ENCODE measurements around the gene LRP2BP.

LRP2BP gene

DNA sequence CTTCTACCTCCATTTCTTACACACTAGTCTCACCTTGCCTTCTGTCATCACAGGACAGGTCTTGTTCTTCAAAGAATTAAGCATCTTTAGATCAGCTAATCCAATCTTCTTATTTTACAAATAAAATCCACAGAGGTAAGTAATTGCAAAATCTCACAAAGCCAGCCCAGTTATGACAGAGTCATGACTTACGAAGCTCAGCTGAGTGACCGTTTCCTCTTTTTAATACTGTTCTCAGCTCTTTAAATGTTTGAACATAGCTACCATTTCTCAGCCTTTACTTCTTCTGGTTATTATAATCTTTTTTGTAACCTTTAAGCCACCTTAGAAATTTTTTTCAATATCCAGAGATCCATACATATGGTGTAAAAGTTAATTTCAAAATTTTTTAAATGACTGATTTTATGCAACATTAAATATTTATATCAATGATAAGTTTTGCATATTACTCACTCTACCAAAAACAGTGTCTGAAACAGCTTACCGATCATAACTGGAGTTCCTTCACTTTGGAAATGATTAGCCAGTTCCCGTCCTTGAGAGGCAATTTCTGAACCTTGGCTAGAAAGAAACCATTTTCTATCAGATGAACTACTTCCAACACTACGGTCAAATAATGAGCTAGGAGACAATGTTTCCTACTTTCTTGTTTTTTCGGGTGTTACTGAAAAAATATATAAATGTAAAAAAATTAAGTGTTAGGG is 9.7 kb upstream of the LRP2BP start:
- TF ChIP-seq FOXP2 (optimal IDR thresholded peaks at IDR 0.05; ENCODE audit: borderline replicate concordance, extremely low read depth, extremely low read length, insufficient read depth) (no peak), SIN3A (IDR thresholded peaks at IDR 0.05; ENCODE audit: borderline replicate concordance, insufficient read depth, low read length) (no peak), POLR2AphosphoS5 (IDR thresholded peaks at IDR 0.05; ENCODE audit: low read depth, low read length) (no peak), TAF1 (IDR thresholded peaks at IDR 0.05; ENCODE audit: borderline replicate concordance, insufficient read depth, low read length) (no peak)
- TF ChIP-seq, protein P1, sequence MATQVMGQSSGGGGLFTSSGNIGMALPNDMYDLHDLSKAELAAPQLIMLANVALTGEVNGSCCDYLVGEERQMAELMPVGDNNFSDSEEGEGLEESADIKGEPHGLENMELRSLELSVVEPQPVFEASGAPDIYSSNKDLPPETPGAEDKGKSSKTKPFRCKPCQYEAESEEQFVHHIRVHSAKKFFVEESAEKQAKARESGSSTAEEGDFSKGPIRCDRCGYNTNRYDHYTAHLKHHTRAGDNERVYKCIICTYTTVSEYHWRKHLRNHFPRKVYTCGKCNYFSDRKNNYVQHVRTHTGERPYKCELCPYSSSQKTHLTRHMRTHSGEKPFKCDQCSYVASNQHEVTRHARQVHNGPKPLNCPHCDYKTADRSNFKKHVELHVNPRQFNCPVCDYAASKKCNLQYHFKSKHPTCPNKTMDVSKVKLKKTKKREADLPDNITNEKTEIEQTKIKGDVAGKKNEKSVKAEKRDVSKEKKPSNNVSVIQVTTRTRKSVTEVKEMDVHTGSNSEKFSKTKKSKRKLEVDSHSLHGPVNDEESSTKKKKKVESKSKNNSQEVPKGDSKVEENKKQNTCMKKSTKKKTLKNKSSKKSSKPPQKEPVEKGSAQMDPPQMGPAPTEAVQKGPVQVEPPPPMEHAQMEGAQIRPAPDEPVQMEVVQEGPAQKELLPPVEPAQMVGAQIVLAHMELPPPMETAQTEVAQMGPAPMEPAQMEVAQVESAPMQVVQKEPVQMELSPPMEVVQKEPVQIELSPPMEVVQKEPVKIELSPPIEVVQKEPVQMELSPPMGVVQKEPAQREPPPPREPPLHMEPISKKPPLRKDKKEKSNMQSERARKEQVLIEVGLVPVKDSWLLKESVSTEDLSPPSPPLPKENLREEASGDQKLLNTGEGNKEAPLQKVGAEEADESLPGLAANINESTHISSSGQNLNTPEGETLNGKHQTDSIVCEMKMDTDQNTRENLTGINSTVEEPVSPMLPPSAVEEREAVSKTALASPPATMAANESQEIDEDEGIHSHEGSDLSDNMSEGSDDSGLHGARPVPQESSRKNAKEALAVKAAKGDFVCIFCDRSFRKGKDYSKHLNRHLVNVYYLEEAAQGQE (IDR thresholded peaks at IDR 0.05; ENCODE audit: insufficient read depth in 1 of 2, low read depth in 2 of 2, low read length in 2 of 2) = no peak

DNA sequence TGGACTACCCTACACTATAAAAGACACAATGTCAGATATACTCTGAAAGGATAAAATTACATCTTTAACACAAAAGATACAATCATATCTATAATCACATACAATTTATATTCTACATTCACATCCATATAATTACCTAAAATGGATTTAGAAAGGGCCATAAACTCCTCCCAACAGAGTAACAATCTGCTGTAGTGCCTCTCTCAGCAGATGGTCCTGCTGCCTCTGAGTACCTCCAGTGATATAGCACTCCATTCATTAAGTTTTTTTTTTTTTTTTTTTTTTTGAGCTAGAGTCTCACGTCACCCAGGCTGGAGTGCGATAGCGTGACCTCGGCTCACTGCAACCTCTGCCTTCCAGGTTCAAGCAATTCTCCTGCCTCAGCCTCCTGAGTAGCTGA is 8.3 kb upstream of the LRP2BP start:
- TF ChIP-seq TAF1 (IDR thresholded peaks at IDR 0.05; ENCODE audit: borderline replicate concordance, insufficient read depth, low read length) (no peak), POLR2AphosphoS5 (IDR thresholded peaks at IDR 0.05; ENCODE audit: low read depth, low read length) (no peak), FOXP2 (optimal IDR thresholded peaks at IDR 0.05; ENCODE audit: borderline replicate concordance, extremely low read depth, extremely low read length, insufficient read depth) (no peak), SIN3A (IDR thresholded peaks at IDR 0.05; ENCODE audit: borderline replicate concordance, insufficient read depth, low read length) (no peak)
- TF ChIP-seq, protein P1 (IDR thresholded peaks at IDR 0.05; ENCODE audit: insufficient read depth in 1 of 2, low read depth in 2 of 2, low read length in 2 of 2) = no peak

DNA sequence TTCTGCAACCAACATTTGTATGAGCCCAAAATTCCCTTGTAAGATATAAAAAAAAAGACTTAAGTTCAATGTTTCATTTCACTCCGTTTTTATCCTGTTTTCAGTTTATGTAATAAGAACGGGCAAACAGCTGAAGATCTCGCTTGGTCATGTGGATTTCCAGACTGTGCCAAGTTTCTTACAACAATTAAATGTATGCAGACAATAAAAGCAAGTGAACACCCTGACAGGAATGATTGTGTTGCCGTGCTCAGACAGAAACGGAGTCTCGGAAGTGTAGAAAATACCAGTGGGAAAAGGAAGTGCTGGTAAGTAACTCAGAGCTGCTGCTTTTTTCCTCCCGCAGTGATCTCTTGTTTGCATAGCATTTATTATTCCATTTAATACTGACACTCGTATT is 3.7 kb upstream of the LRP2BP start:
- TF ChIP-seq, protein P1 (IDR thresholded peaks at IDR 0.05; ENCODE audit: insufficient read depth in 1 of 2, low read depth in 2 of 2, low read length in 2 of 2) = no peak

DNA sequence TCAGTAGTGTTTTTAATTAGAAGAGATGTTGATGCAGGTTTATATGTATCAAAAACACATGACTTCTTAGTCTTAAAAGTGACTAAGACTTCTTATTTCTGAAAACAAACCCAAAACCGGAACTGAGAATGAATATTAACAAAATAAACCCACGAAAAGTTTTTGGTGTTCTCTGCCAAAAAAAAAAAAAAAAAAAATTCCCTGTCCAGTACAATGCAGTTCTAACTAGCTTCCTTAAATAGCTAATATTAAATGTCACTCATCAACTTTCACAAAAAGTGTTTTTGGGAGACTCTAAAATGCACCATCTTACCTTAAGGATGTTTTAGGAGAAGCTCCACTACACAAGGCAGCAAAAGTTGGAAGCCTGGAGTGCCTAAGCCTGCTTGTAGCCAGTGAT is 2.9 kb upstream of the LRP2BP start:
- no peak for TF ChIP-seq SIN3A (IDR thresholded peaks at IDR 0.05; ENCODE audit: borderline replicate concordance, insufficient read depth, low read length)
- TF ChIP-seq FOXP2 (optimal IDR thresholded peaks at IDR 0.05; ENCODE audit: borderline replicate concordance, extremely low read depth, extremely low read length, insufficient read depth) = no peak
- TF ChIP-seq, protein P1 (IDR thresholded peaks at IDR 0.05; ENCODE audit: insufficient read depth in 1 of 2, low read depth in 2 of 2, low read length in 2 of 2) = no peak
- TF ChIP-seq TAF1 (IDR thresholded peaks at IDR 0.05; ENCODE audit: borderline replicate concordance, insufficient read depth, low read length) = no peak
- TF ChIP-seq POLR2AphosphoS5 (IDR thresholded peaks at IDR 0.05; ENCODE audit: low read depth, low read length) = no peak
